ENCODE measurements around the gene PLEKHA5.

GRCh38 chr12:19206493-19207077 lies 77.1 kb downstream of the PLEKHA5 start:
- TF ChIP-seq EZH2 (IDR thresholded peaks at IDR 0.05; ENCODE audit: borderline replicate concordance, low read depth, low read length, poor library complexity, severe bottlenecking) (no peak), CTCF (conservative IDR thresholded peaks at IDR 0.05; ENCODE audit: low read depth, low read length) (no peak)

All from A673 (cell line).